Caco-2 (cell line): ENCODE measurements around the gene TBC1D25. TPM values are rescaled to one million over a fixed set of nuclear protein-coding genes. Genes with fewer than 3 reads are reported as not detected.

Experiments used
- BruUV-seq: library from RNA; stranded (reverse); fragments of 400-500 nt; replicated peaks from 2 replicates; lab custom pipeline; 2021; lab: Mats Ljungman, UMichigan
- CTCF ChIA-PET: fragments of 300-600 bp; sonication (Branson Sonifier 250); formaldehyde crosslinking; loops from one replicate; lab custom pipeline; 2022; ENCODE audit warnings: antibody characterized with exemption; lab: Charles Lee
- POLR2A ChIA-PET: fragments of 300-600 bp; sonication (Branson Sonifier 250); formaldehyde crosslinking; loops from one replicate; lab custom pipeline; 2022; ENCODE audit warnings: antibody characterized with exemption; lab: Charles Lee
- DNase-seq, 2 experiments: peaks; one replicate each; pipeline versions ENCODE4 v3.0.0 to v3.0.0-alpha.2; 2020 to 2022
- H3K27me3 ChIP-seq: replicated peaks from 2 replicates; pipeline ENCODE4 v1.6.0; 2011; ENCODE audit warnings: low read length; ENCODE audit not compliant: control insufficient read depth, insufficient read depth
- H3K36me3 ChIP-seq: 2 replicates; pipeline ENCODE4 v1.5.1; 2011; ENCODE audit warnings: low read length; ENCODE audit not compliant: control insufficient read depth, insufficient read depth
- H3K4me1 ChIP-seq: fragments of 250-450 bp; sonication (Bioruptor Pico); 2 replicates; pipeline ENCODE4 v1.5.1; 2020; ENCODE audit warnings: mild to moderate bottlenecking
- H3K4me3 ChIP-seq: 2 replicates; pipeline ENCODE4 v1.5.1; 2011; ENCODE audit warnings: low read depth, mild to moderate bottlenecking, control low read depth, low read length
- H3K9me3 ChIP-seq: fragments of 250-450 bp; sonication (Bioruptor Pico); 2 replicates; pipeline ENCODE4 v1.5.1; 2020; ENCODE audit warnings: mild to moderate bottlenecking, moderate library complexity
- H3K27ac Mint-ChIP-seq: one replicate; pipeline ENCODE4 v1.8.0; 2022; ENCODE audit warnings: mixed read lengths; ENCODE audit not compliant: unreplicated experiment
- H3K27me3 Mint-ChIP-seq: one replicate; pipeline ENCODE4 v1.8.0; 2022; ENCODE audit warnings: mixed read lengths; ENCODE audit not compliant: insufficient read depth, unreplicated experiment
- H3K36me3 Mint-ChIP-seq: one replicate; pipeline ENCODE4 v1.8.0; 2022; ENCODE audit warnings: mild to moderate bottlenecking, mixed read lengths; ENCODE audit not compliant: insufficient read depth, unreplicated experiment
- H3K4me1 Mint-ChIP-seq: one replicate; pipeline ENCODE4 v1.8.0; 2022; ENCODE audit warnings: low read depth, mixed read lengths; ENCODE audit not compliant: unreplicated experiment
- H3K4me3 Mint-ChIP-seq: one replicate; pipeline ENCODE4 v1.8.0; 2022; ENCODE audit warnings: mild to moderate bottlenecking, moderate library complexity, mixed read lengths; ENCODE audit not compliant: unreplicated experiment
- H3K9me3 Mint-ChIP-seq: one replicate; pipeline ENCODE4 v1.8.0; 2022; ENCODE audit warnings: mixed read lengths; ENCODE audit not compliant: unreplicated experiment
- CTCF ChIP-seq, 2 experiments: fragments of 200-600 bp in 1 of 2; IDR thresholded peaks; 1 replicate in 1 of 2; 2 replicates in 1 of 2; pipeline versions ENCODE4 v1.5.1 to v1.8.0; 2011 to 2022; ENCODE audit warnings: antibody characterized with exemption in 1 of 2, control low read depth in 1 of 2, inconsistent platforms in 1 of 2, low read depth in 1 of 2, low read length in 1 of 2, mild to moderate bottlenecking in 1 of 2, moderate library complexity in 1 of 2; ENCODE audit not compliant: insufficient read depth in 1 of 2, severe bottlenecking in 1 of 2, unreplicated experiment in 1 of 2
- intact Hi-C: fragments of 100-400 bp; cut with micrococcal nuclease; formaldehyde crosslinking; loops from one replicate; pipeline ENCODE4 v1.10.0; 2022; ENCODE audit not compliant: unreplicated experiment
- total RNA-seq: library from RNA; stranded (reverse); gene quantifications from 2 replicates; pipeline ENCODE4 v1.2.3, GENCODE V29; 2022

Gene TBC1D25
- total RNA-seq, 1 experiment from 2014 or later: 11.1 TPM

- peaks cover 9% of the 10 kb centered on the region for H3K36me3 ChIP-seq
- no peak overlapping the region for H3K4me3 ChIP-seq
- ChIA-PET CTCF (no interaction called here), POLR2A (no interaction called here)
- no peaks in the 10 kb centered on the region for H3K27me3 Mint-ChIP-seq
- intact Hi-C loops: no loop called here
- H3K36me3 Mint-ChIP-seq: peaks cover 60% of the 10 kb centered on the region
- no peak for TF ChIP-seq CTCF (IDR thresholded peaks at IDR 0.05; ENCODE audit: insufficient read depth in 1 of 2, low read depth in 1 of 2, low read length in 1 of 2, severe bottlenecking in 1 of 2, unreplicated experiment in 1 of 2)
- H3K27ac Mint-ChIP-seq: no peak overlapping the region
- BruUV-seq: no TSS peak
- H3K27me3 ChIP-seq: no peaks in the 10 kb centered on the region
- DNase-seq: peak in 1 of 2 experiments; percentile 14
- peak overlapping the region; percentile 46 for H3K4me3 Mint-ChIP-seq
- H3K9me3 Mint-ChIP-seq: no peaks in the 10 kb centered on the region
- H3K9me3 ChIP-seq: no peaks in the 10 kb centered on the region
- peaks cover 54% of the 10 kb centered on the region for H3K4me1 ChIP-seq
- peaks cover 6% of the 10 kb centered on the region for H3K4me1 Mint-ChIP-seq
Observed at GRCh38 chrX:48578661-48579128, 39.2 kb downstream of the TBC1D25 start.

GRCh38 chrX:48579259-48579658 is 39.7 kb downstream of the TBC1D25 start:
- H3K27me3 Mint-ChIP-seq: no peaks in the 10 kb centered on the region
- no peak overlapping the region for H3K27ac Mint-ChIP-seq
- POLR2A ChIA-PET: no interaction called here
- H3K27me3 ChIP-seq: no peaks in the 10 kb centered on the region
- CTCF ChIA-PET: no interaction called here
- intact Hi-C loops: no loop called here
- BruUV-seq: no TSS peak
- peak overlapping the region; percentile 46 for H3K4me3 Mint-ChIP-seq
- H3K36me3 ChIP-seq: peaks cover 9% of the 10 kb centered on the region
- H3K9me3 ChIP-seq: no peaks in the 10 kb centered on the region
- H3K4me3 ChIP-seq: no peak overlapping the region
- H3K4me1 Mint-ChIP-seq: peaks cover 6% of the 10 kb centered on the region
- H3K36me3 Mint-ChIP-seq: peaks cover 55% of the 10 kb centered on the region
- peaks cover 54% of the 10 kb centered on the region for H3K4me1 ChIP-seq
- no peak for TF ChIP-seq CTCF (IDR thresholded peaks at IDR 0.05; ENCODE audit: insufficient read depth in 1 of 2, low read depth in 1 of 2, low read length in 1 of 2, severe bottlenecking in 1 of 2, unreplicated experiment in 1 of 2)
- no peaks in the 10 kb centered on the region for H3K9me3 Mint-ChIP-seq
- no peak for DNase-seq

GRCh38 chrX:48580662-48581061 is 41.1 kb downstream of the TBC1D25 start:
- Histone ChIP-seq H3K4me3 (no peak overlapping the region), H3K36me3 (peaks cover 3% of the 10 kb centered on the region), H3K4me1 (peaks cover 50% of the 10 kb centered on the region), H3K27me3 (no peaks in the 10 kb centered on the region), H3K9me3 (no peaks in the 10 kb centered on the region)
- Mint-ChIP-seq H3K27ac (no peak overlapping the region), H3K9me3 (no peaks in the 10 kb centered on the region), H3K27me3 (no peaks in the 10 kb centered on the region), H3K4me3 (no peak overlapping the region), H3K36me3 (peaks cover 41% of the 10 kb centered on the region), H3K4me1 (peaks cover 6% of the 10 kb centered on the region)
- no TSS peak for BruUV-seq
- DNase-seq: peak; percentile 41 to 56
- TF ChIP-seq CTCF (IDR thresholded peaks at IDR 0.05; ENCODE audit: insufficient read depth in 1 of 2, low read depth in 1 of 2, low read length in 1 of 2, severe bottlenecking in 1 of 2, unreplicated experiment in 1 of 2): no peak
- ChIA-PET POLR2A (no interaction called here), CTCF (no interaction called here)
- intact Hi-C loops: no loop called here
